ELF-1 (cell line): ENCODE measurements around the gene CA10.

ENCODE experiments used
- DNase-seq: peaks from one replicate; pipeline ENCODE4 v3.0.0-alpha.2; 2016; ENCODE audit warnings: low read depth, low spot score

The CA10 gene

GRCh38 chr17:51768706-51769105 lies 389.8 kb downstream of the CA10 start:
- no peak for DNase-seq

GRCh38 chr17:51767287-51767686 lies 391.2 kb downstream of the CA10 start:
- DNase-seq, result no peak

GRCh38 chr17:51765282-51766135 lies 393.0 kb downstream of the CA10 start:
- DNase-seq, result no peak

GRCh38 chr17:51764387-51764971 lies 394.0 kb downstream of the CA10 start:
- DNase-seq, result peak; percentile 69

- DNase-seq, result no peak
Measured at GRCh38 chr17:51763058-51763457, 395.5 kb downstream of the CA10 start.

GRCh38 chr17:51761105-51761504 lies 397.4 kb downstream of the CA10 start:
- DNase-seq, result no peak

GRCh38 chr17:51759260-51759659 lies 399.3 kb downstream of the CA10 start:
- DNase-seq, result no peak

- DNase-seq, result no peak
Measured at GRCh38 chr17:51751072-51751471, 407.4 kb downstream of the CA10 start.

GRCh38 chr17:51748749-51749604 lies 409.5 kb downstream of the CA10 start:
- no peak for DNase-seq

GRCh38 chr17:51746421-51746820 lies 412.1 kb downstream of the CA10 start:
- no peak for DNase-seq

- peak; percentile 10 for DNase-seq
Measured at GRCh38 chr17:51745993-51746392, 412.5 kb downstream of the CA10 start.

- no peak for DNase-seq
Measured at GRCh38 chr17:51743477-51743876, 415.0 kb downstream of the CA10 start.

- DNase-seq, result no peak
Measured at GRCh38 chr17:51742571-51742970, 415.9 kb downstream of the CA10 start.

GRCh38 chr17:51741458-51741857 lies 417.1 kb downstream of the CA10 start:
- no peak for DNase-seq

GRCh38 chr17:51740531-51740930 lies 418.0 kb downstream of the CA10 start:
- DNase-seq, result no peak

- no peak for DNase-seq
Measured at GRCh38 chr17:51739245-51739886, 419.1 kb downstream of the CA10 start.

- DNase-seq, result no peak
Measured at GRCh38 chr17:51736356-51736755, 422.2 kb downstream of the CA10 start.

- DNase-seq, result no peak
Measured at GRCh38 chr17:51734976-51735375, 423.5 kb downstream of the CA10 start.

- DNase-seq, result peak; percentile 21
Measured at GRCh38 chr17:51734462-51734861, 424.1 kb downstream of the CA10 start.

- DNase-seq, result peak; percentile 46
Measured at GRCh38 chr17:51733166-51733565, 425.3 kb downstream of the CA10 start.

- DNase-seq, result no peak
Measured at GRCh38 chr17:51731941-51732722, 426.4 kb downstream of the CA10 start.
